PC-9 (cell line): ENCODE measurements around the gene MBNL2. TPM values are rescaled to one million over a fixed set of nuclear protein-coding genes. Genes with fewer than 3 reads are reported as not detected.

Source experiments
- BruUV-seq: library from RNA; stranded (reverse); fragments of 400-500 nt; replicated peaks from 2 replicates; lab custom pipeline; 2021; lab: Mats Ljungman, UMichigan
- CTCF ChIA-PET: fragments of 300-600 bp; sonication (Branson Sonifier 250); formaldehyde crosslinking; loops from one replicate; lab custom pipeline; 2022; ENCODE audit warnings: antibody characterized with exemption; lab: Charles Lee
- POLR2A ChIA-PET: fragments of 300-600 bp; sonication (Branson Sonifier 250); formaldehyde crosslinking; loops from one replicate; lab custom pipeline; 2022; ENCODE audit warnings: antibody characterized with exemption; ENCODE audit not compliant: unreplicated experiment; lab: Charles Lee
- DNase-seq, 2 experiments: peaks; one replicate each; pipeline versions ENCODE4 v3.0.0 to v3.0.0-alpha.2; 2015 to 2022; ENCODE audit warnings: mixed read lengths in 1 of 2
- H2AFZ ChIP-seq: fragments of 200-600 bp; sonication (generic); 2 replicates; pipeline ENCODE4 v1.8.1; 2017; ENCODE audit warnings: antibody characterized with exemption
- H3F3A ChIP-seq: fragments of 200-600 bp; sonication (generic); 2 replicates; pipeline ENCODE4 v1.8.1; 2017; ENCODE audit warnings: antibody characterized with exemption, mild to moderate bottlenecking, low read depth; ENCODE audit not compliant: insufficient read depth
- H3K27ac ChIP-seq: fragments of 200-600 bp; sonication (generic); 2 replicates; pipeline ENCODE4 v1.6.1; 2016; ENCODE audit warnings: mixed run types
- H3K27me3 ChIP-seq: fragments of 200-600 bp; sonication (generic); 2 replicates; pipeline ENCODE4 v1.6.1; 2016; ENCODE audit warnings: low read depth, mixed run types; ENCODE audit not compliant: insufficient read depth
- H3K36me3 ChIP-seq: fragments of 200-600 bp; sonication (generic); 2 replicates; pipeline ENCODE4 v1.6.1; 2016; ENCODE audit warnings: low read depth, mixed run types
- H3K4me1 ChIP-seq: fragments of 200-600 bp; sonication (generic); replicated peaks from 2 replicates; pipeline ENCODE4 v1.6.1; 2016; ENCODE audit warnings: mixed run types; ENCODE audit not compliant: insufficient read depth
- H3K4me2 ChIP-seq: fragments of 200-600 bp; sonication (generic); 2 replicates; pipeline ENCODE4 v1.6.1; 2017; ENCODE audit warnings: mixed run types
- H3K4me3 ChIP-seq: fragments of 200-600 bp; sonication (generic); 2 replicates; pipeline ENCODE4 v1.6.1; 2016; ENCODE audit warnings: mixed run types
- H3K79me2 ChIP-seq: fragments of 200-600 bp; sonication (generic); 2 replicates; pipeline ENCODE4 v1.6.1; 2017; ENCODE audit warnings: low read depth, mixed run types
- H3K9me2 ChIP-seq: fragments of 200-600 bp; sonication (generic); 2 replicates; pipeline ENCODE4 v1.8.1; 2017; ENCODE audit warnings: mild to moderate bottlenecking; ENCODE audit not compliant: insufficient read depth
- H3K9me3 ChIP-seq: fragments of 200-600 bp; sonication (generic); 2 replicates; pipeline ENCODE4 v1.8.1; 2016; ENCODE audit warnings: low read depth; ENCODE audit not compliant: insufficient read depth
- H4K20me1 ChIP-seq: fragments of 200-600 bp; sonication (generic); 2 replicates; pipeline ENCODE4 v1.8.1; 2017; ENCODE audit not compliant: insufficient read depth
- CTCF ChIP-seq: fragments of 200-600 bp; sonication (generic); conservative IDR thresholded peaks from 2 replicates; pipeline ENCODE4 v1.6.1; 2017; ENCODE audit warnings: mixed run types, antibody characterized with exemption, mild to moderate bottlenecking, moderate library complexity
- EZH2 ChIP-seq: fragments of 200-600 bp; sonication (generic); IDR thresholded peaks from 2 replicates; pipeline ENCODE4 v1.8.0; 2017; ENCODE audit warnings: antibody characterized with exemption, low read depth
- intact Hi-C: fragments of 100-400 bp; cut with micrococcal nuclease; formaldehyde crosslinking; loops from one replicate; pipeline ENCODE4 v1.10.0; 2022; ENCODE audit not compliant: unreplicated experiment
- total RNA-seq: library from RNA; stranded (reverse); gene quantifications from 2 replicates; pipeline ENCODE4 v1.2.3, GENCODE V29; 2021

MBNL2 gene
- total RNA-seq, 1 experiment from 2014 or later, result 91.3 TPM

GRCh38 chr13:97433727-97434396 is 211.7 kb downstream of the MBNL2 start, which contains the start of gene RAP2A:
Gene RAP2A, plus strand, starts transcription at chr13:97434169. Its CDS starts 302 bp downstream, at chr13:97434471.
- Histone ChIP-seq H3F3A (peaks cover 12% of the 10 kb centered on the region), H3K27me3 (no peaks in the 10 kb centered on the region), H3K79me2 (peaks cover 28% of the 10 kb centered on the region), H3K4me2 (peak within 1 kb of the TSS; percentile 100), H3K9me3 (no peaks in the 10 kb centered on the region), H3K4me1 (peaks cover 25% of the 10 kb centered on the region), H3K36me3 (no peaks in the 10 kb centered on the region), H2AFZ (peak within 1 kb of the TSS; percentile 100), H3K9me2 (no peaks in the 10 kb centered on the region), H3K27ac (peak within 1 kb of the TSS; percentile 99), H3K4me3 (peak within 1 kb of the TSS; percentile 100), H4K20me1 (no peaks in the 10 kb centered on the region; the same call in 1 of the 2 replicates)
- BruUV-seq, result no TSS peak
- peak; percentile 73 to 86 for DNase-seq
- intact Hi-C loops, result loop anchor here (1.0 to 10.0 kb wide), 7 partner anchors 141 to 1757 kb away; partner anchors contain the start of genes DNAJC3 and UGGT2
- ChIA-PET CTCF (interaction anchor here (0.5 kb wide), 1 partner anchor 382 kb away, joined by 6 read pairs; no protein-coding TSS in a partner anchor), POLR2A (interaction anchor here (0.6 to 0.9 kb wide), 5 partner anchors 224 to 1075 kb away, joined by 3 to 22 read pairs (median 3); no protein-coding TSS in a partner anchor)
- TF ChIP-seq CTCF (no peak), EZH2 (no peak)

- BruUV-seq, result TSS peak; percentile 49
- TF ChIP-seq CTCF (no peak), EZH2 (no peak)
- POLR2A ChIA-PET, result no interaction called here
Measured at GRCh38 chr13:97434397-97435201, 212.5 kb downstream of the MBNL2 start.

GRCh38 chr13:97435323-97435722 is 213.2 kb downstream of the MBNL2 start:
- Histone ChIP-seq H3K4me1 (peaks cover 25% of the 10 kb centered on the region), H2AFZ (peak overlapping the region; percentile 98; the same call in 1 of the 2 replicates), H3K4me2 (peak overlapping the region; percentile 85), H3K27ac (no peak overlapping the region), H3F3A (peaks cover 12% of the 10 kb centered on the region), H3K4me3 (peak overlapping the region; percentile 95), H4K20me1 (no peaks in the 10 kb centered on the region; the same call in 1 of the 2 replicates), H3K36me3 (no peaks in the 10 kb centered on the region), H3K27me3 (no peaks in the 10 kb centered on the region), H3K9me3 (no peaks in the 10 kb centered on the region), H3K9me2 (no peaks in the 10 kb centered on the region), H3K79me2 (peaks cover 28% of the 10 kb centered on the region)
- POLR2A ChIA-PET, result no interaction called here
- no TSS peak for BruUV-seq
- CTCF ChIA-PET, result interaction anchor here (0.6 kb wide), 1 partner anchor 309 kb away, joined by 6 read pairs; no protein-coding TSS in a partner anchor
- intact Hi-C loops, result loop anchor here (10.0 kb wide), 1 partner anchor 139 kb away; no protein-coding TSS in a partner anchor
- TF ChIP-seq EZH2 (no peak), CTCF (no peak)
- DNase-seq, result no peak

More at GRCh38 chr13:97434397-97435201, 212.5 kb downstream of the MBNL2 start:
- peak overlapping the region; percentile 98 for H2AFZ ChIP-seq
- no peaks in the 10 kb centered on the region for H3K9me3 ChIP-seq
- H4K20me1 ChIP-seq, result no peaks in the 10 kb centered on the region; the same call in 1 of the 2 replicates
- no peaks in the 10 kb centered on the region for H3K9me2 ChIP-seq
- H3K36me3 ChIP-seq, result no peaks in the 10 kb centered on the region
- no peaks in the 10 kb centered on the region for H3K27me3 ChIP-seq
- H3K4me3 ChIP-seq, result peak overlapping the region; percentile 95
- peak overlapping the region; percentile 85 for H3K4me2 ChIP-seq
- H3K4me1 ChIP-seq, result peaks cover 25% of the 10 kb centered on the region
- intact Hi-C loops, result loop anchor here (10.0 kb wide), 1 partner anchor 140 kb away; no protein-coding TSS in a partner anchor
- CTCF ChIA-PET, result no interaction called here
- H3K79me2 ChIP-seq, result peaks cover 28% of the 10 kb centered on the region
- H3F3A ChIP-seq, result peaks cover 12% of the 10 kb centered on the region
- peak; percentile 28 to 41 for DNase-seq
- H3K27ac ChIP-seq, result no peak overlapping the region
